Ascending aorta (tissue), 2 donors: ENCODE results near the gene FERMT2. TPM values are rescaled to one million over a fixed set of nuclear protein-coding genes. Genes with fewer than 3 reads are reported as not detected.

Source experiments
- DNase-seq, 2 donors: peaks; one replicate each; pipeline ENCODE4 v3.0.0-alpha.2; 2019; ENCODE audit warnings: low spot score in 2 of 2
- H3K27ac ChIP-seq, 2 donors: fragments of 200-600 bp; sonication (generic); one replicate each; pipeline ENCODE4 v1.5.1; 2016 to 2017; ENCODE audit warnings: mild to moderate bottlenecking in 1 of 2
- H3K27me3 ChIP-seq: fragments of 200-600 bp; sonication (generic); one replicate; pipeline ENCODE4 v1.5.1; 2017
- H3K36me3 ChIP-seq, 2 donors: fragments of 200-600 bp; sonication (generic); one replicate each; pipeline ENCODE4 v1.5.1; 2016
- H3K4me1 ChIP-seq, 2 donors: fragments of 200-600 bp; sonication (generic); one replicate each; pipeline ENCODE4 v1.5.1; 2016 to 2017; ENCODE audit warnings: mild to moderate bottlenecking in 1 of 2
- H3K4me3 ChIP-seq, 2 donors: fragments of 200-600 bp; sonication (generic); one replicate each; pipeline ENCODE4 v1.5.1; 2016 to 2017; ENCODE audit warnings: mild to moderate bottlenecking in 1 of 2
- H3K9me3 ChIP-seq, 2 donors: fragments of 200-600 bp; sonication (generic); one replicate each; pipeline ENCODE4 v1.5.1; 2016
- intact Hi-C: fragments of 100-400 bp; cut with DNase I; formaldehyde crosslinking; loops from one replicate; pipeline ENCODE4 v1.15.1; 2023
- total RNA-seq: library from RNA; depleted of rRNA; stranded (reverse); fragments of >200 nt; gene quantifications from one replicate; pipeline ENCODE4 v1.1.0, GENCODE V29; 2016
- TF ChIP-seq, protein P1 (sequence below), 3 experiments: fragments of 200-600 bp in 2 of 3; fragments of 450-650 bp in 1 of 3; sonication (generic) in 2 of 3; IDR thresholded peaks; one replicate each; pipeline ENCODE4 v1.5.1; 2016 to 2019; ENCODE audit warnings: antibody characterized with exemption in 3 of 3, mild to moderate bottlenecking in 1 of 3, moderate library complexity in 1 of 3

FERMT2 gene
- total RNA-seq, 1 donor from 2014 or later, result 101 TPM

DNA sequence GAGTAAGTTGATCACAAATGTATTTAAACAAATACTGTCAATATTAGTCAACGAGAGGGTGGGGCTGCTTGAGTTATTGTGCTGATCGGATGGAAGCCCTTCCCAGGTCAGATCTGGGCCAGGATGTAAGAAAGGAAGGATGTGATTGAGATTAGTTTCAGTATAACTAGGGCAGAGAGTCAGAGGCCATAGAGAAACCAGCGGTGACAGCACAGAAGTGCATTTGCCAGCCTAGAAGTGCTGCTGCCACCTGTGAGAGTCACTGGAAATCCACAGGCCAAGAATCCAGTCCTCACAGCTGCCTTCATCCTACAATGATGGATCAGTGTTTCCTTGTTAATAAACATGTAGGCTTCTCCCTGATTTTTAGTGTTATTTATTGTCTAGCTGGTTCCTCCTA lies 9.8 kb upstream of the FERMT2 start:
- H3K27me3 ChIP-seq, result no peaks in the 10 kb centered on the region
- DNase-seq, result no peak
- H3K9me3 ChIP-seq, result no peaks in the 10 kb centered on the region
- peak overlapping the region; percentile 60 to 64 for H3K27ac ChIP-seq
- H3K4me3 ChIP-seq, result no peak overlapping the region
- intact Hi-C loops, result loop anchor here (1.0 to 5.0 kb wide), 3 partner anchors 97 to 228 kb away; partner anchors contain the start of gene STYX
- TF ChIP-seq, protein P1, sequence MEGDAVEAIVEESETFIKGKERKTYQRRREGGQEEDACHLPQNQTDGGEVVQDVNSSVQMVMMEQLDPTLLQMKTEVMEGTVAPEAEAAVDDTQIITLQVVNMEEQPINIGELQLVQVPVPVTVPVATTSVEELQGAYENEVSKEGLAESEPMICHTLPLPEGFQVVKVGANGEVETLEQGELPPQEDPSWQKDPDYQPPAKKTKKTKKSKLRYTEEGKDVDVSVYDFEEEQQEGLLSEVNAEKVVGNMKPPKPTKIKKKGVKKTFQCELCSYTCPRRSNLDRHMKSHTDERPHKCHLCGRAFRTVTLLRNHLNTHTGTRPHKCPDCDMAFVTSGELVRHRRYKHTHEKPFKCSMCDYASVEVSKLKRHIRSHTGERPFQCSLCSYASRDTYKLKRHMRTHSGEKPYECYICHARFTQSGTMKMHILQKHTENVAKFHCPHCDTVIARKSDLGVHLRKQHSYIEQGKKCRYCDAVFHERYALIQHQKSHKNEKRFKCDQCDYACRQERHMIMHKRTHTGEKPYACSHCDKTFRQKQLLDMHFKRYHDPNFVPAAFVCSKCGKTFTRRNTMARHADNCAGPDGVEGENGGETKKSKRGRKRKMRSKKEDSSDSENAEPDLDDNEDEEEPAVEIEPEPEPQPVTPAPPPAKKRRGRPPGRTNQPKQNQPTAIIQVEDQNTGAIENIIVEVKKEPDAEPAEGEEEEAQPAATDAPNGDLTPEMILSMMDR (IDR thresholded peaks at IDR 0.05), result no peak
- H3K36me3 ChIP-seq, result no peaks in the 10 kb centered on the region
- H3K4me1 ChIP-seq, result peaks cover 0 to 8% of the 10 kb centered on the region in 2 donors

DNA sequence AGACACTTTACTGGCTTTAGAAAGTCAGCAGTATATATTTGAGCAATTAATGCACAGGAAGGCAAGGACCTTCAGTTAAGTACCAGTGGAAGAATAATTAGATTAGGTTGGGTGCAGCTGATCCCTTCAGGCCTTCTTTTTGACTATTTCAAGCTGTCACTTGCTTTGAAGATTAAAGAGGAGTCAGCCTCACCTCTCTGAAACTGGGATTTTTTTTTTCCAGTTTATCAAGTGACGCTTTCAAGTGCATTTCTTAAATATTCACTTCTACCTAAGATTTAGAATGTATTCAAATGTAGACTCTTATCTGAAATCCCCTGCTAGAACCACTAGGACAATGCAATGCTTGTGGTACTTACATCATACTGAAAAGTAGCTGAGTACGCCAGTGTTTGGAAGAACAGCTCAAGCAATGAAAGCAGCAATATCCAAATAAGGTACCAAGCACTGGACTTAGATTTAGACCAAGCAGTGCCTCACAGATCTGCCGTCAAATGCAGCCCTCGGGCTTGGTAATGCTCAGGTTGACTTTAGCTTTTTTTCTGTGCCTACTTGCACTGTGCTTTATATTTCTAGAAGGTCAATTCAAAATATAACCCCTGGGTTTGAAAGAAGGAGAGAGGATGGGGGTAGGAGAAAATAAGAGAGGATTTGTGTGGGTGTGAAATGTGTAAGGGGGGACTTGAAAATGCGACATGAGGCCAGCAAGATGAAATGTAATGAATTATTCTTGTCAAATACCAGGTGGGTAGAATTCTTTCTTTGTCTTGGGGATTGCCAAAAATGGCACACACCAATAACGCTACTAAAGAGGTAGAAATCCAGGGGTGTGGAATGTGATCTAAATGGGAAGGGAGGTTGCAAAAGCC lies 3.7 kb upstream of the FERMT2 start:
- DNase-seq, result peak in 1 of 2 donors; percentile 67

DNA sequence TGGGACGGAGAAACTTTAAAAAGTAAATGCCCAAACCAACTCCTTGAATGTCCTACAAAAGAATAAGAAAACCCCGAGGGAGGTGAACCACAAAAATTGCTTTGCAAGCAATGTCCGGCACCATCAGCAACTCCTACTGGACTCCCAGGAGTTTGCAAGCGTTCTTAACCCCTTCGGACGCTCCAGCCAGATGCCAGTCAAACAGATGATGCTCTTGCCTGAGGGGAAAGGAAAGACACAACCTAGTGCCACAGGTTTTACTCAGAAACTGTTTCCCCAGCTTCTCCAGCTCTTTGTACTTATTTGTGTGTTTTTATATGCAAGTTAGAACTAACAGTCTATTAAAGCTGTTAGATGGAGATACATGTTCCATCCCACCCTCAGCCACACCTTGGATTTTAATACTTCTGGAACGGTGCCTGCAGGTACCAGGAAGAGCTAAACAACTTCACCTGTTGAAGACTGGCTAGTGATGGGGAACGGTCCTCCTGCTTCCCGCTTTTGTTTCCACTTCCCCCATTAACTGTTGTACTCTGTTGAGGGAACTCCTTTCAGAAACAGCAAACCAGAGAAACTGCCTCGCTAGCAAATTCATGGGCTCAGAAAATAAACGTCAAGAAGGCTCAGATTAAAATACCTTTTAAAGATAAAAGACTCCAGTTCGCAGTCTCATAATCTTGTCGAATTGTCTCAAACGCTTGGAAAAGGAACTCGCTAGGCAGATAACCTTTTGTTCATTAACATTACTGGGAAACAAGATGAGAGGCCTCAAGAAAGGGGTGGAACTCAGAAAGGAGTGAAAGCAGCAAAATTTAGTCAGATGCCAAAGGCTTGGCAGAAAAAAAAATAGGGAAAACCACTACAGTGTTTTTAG lies 1.1 kb upstream of the FERMT2 start:
- peak overlapping the region; percentile 87 to 100 for H3K4me3 ChIP-seq
- no peaks in the 10 kb centered on the region for H3K27me3 ChIP-seq
- H3K4me1 ChIP-seq, result peaks cover 3 to 24% of the 10 kb centered on the region in 2 donors
- TF ChIP-seq, protein P1 (IDR thresholded peaks at IDR 0.05), result peak in 2 of 3 experiments; percentile 40 to 46
- H3K27ac ChIP-seq, result peak overlapping the region; percentile 94 to 98
- DNase-seq, result peak in 1 of 2 donors; percentile 73
- no peaks in the 10 kb centered on the region for H3K9me3 ChIP-seq
- peaks cover 2 to 3% of the 10 kb centered on the region in 2 donors for H3K36me3 ChIP-seq
- intact Hi-C loops, result loop anchor here (2.0 to 10.0 kb wide), 7 partner anchors 35 to 1003 kb away; partner anchors contain the start of genes BMP4, DDHD1, ERO1A and GPR137C

More for the DNA sequence above, 3.7 kb upstream of the FERMT2 start:
- H3K9me3 ChIP-seq, result no peaks in the 10 kb centered on the region
- no peaks in the 10 kb centered on the region for H3K27me3 ChIP-seq
- peak overlapping the region in 1 of 2 donors; percentile 50 for H3K4me3 ChIP-seq
- H3K27ac ChIP-seq, result peak overlapping the region; percentile 94 to 98
- intact Hi-C loops, result loop anchor here (5.0 to 10.0 kb wide), 5 partner anchors 37 to 1000 kb away; partner anchors contain the start of genes BMP4, DDHD1, ERO1A and GPR137C
- H3K36me3 ChIP-seq, result peaks cover 0 to 3% of the 10 kb centered on the region in 2 donors
- H3K4me1 ChIP-seq, result peaks cover 0 to 17% of the 10 kb centered on the region in 2 donors
- TF ChIP-seq, protein P1 (IDR thresholded peaks at IDR 0.05), result peak in 1 of 3 experiments; percentile 10

DNA sequence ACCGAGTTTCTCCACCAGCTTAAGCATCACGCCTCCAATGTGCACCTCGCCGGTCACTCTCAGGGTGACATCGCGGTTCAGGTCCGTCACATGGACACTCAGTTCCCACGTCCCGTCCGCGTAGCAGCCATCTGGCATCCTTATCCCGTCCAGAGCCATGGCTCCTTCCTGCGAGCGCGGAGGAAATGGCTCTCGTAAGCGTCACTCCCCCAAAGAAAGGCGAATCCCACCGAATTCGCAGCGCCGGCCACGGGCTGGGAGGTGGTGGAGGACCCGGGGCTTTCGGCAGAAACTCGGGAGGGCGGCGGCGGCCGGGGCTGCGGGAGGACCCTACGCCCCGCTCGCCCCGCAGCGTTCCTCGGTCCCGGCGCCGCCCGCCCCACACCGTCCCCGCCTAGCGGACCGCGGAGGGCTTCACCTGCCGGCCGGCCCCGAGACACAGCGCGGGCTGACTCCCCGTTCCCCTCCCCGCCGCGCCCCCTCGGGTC lies 396 bp downstream of the FERMT2 start:
- intact Hi-C loops, result loop anchor here (2.0 to 10.0 kb wide), 7 partner anchors 33 to 1004 kb away; partner anchors contain the start of genes BMP4, DDHD1, ERO1A and GPR137C
- no peaks in the 10 kb centered on the region for H3K9me3 ChIP-seq
- peak in 1 of 2 donors; percentile 84 for DNase-seq

More for the DNA sequence above, 396 bp downstream of the FERMT2 start:
- Histone ChIP-seq H3K4me3 (peak overlapping the region; percentile 87 to 100), H3K4me1 (peaks cover 5 to 36% of the 10 kb centered on the region in 2 donors), H3K27ac (peak overlapping the region; percentile 98), H3K27me3 (no peaks in the 10 kb centered on the region), H3K36me3 (peaks cover 3 to 6% of the 10 kb centered on the region in 2 donors)
- TF ChIP-seq, protein P1 (IDR thresholded peaks at IDR 0.05), result peak in 1 of 3 experiments; percentile 27
